HepG2 (cell line): Measurements from ENCODE around the gene MTX1. TPM values are rescaled to one million over a fixed set of nuclear protein-coding genes. Genes with fewer than 3 reads are reported as not detected.

ENCODE experiments used
- ETV6 ChIP-seq: sonication (generic); formaldehyde crosslinking; conservative IDR thresholded peaks from 2 replicates; pipeline ENCODE4 v1.4.0; 2020; ENCODE audit warnings: missing genetic modification reagents
- EZH2 ChIP-seq: conservative IDR thresholded peaks from 2 replicates; pipeline ENCODE4 v1.6.1; 2012; ENCODE audit warnings: mild to moderate bottlenecking, low read depth, low read length, moderate library complexity
- MED1 ChIP-seq: sonication (generic); formaldehyde crosslinking; IDR thresholded peaks from 2 replicates; pipeline ENCODE4 v1.4.0; 2020; ENCODE audit warnings: missing genetic modification reagents
- MXD4 ChIP-seq: IDR thresholded peaks from 2 replicates; pipeline ENCODE4 v1.6.1; 2016; ENCODE audit warnings: mild to moderate bottlenecking, missing biosample characterization, missing genetic modification reagents
- YEATS2 ChIP-seq: sonication (generic); formaldehyde crosslinking; IDR thresholded peaks from 2 replicates; pipeline ENCODE4 v1.4.0; 2020; ENCODE audit warnings: missing genetic modification reagents, borderline replicate concordance
- ZBTB7B ChIP-seq: sonication (generic); formaldehyde crosslinking; IDR thresholded peaks from 2 replicates; pipeline ENCODE4 v1.4.0; 2020; ENCODE audit warnings: missing genetic modification reagents
- ZNF12 ChIP-seq: sonication (generic); formaldehyde crosslinking; IDR thresholded peaks from 2 replicates; pipeline ENCODE4 v1.5.0; 2020; ENCODE audit warnings: missing genetic modification reagents
- ZNF780A ChIP-seq: sonication (generic); formaldehyde crosslinking; IDR thresholded peaks from 2 replicates; pipeline ENCODE4 v1.8.0; 2022; ENCODE audit warnings: mild to moderate bottlenecking, missing genetic modification reagents, moderate library complexity
- polyA plus RNA-seq, 8 experiments: library from polyadenylated mRNA; depleted of rRNA in 3 of 8; stranded (reverse) in 7 of 8; unstranded in 1 of 8; fragments of >200 nt; fragmentation: Illumina TruSeq in 4 of 8; extraction: Trizol in 4 of 8; gene quantifications; 2 replicates each; pipeline versions ENCODE4 v1.2.1 to v1.2.3, GENCODE V29; 2011 to 2016; ENCODE audit warnings: low read depth in 4 of 8, missing spikeins in 1 of 8, mixed read lengths in 1 of 8; ENCODE audit not compliant: insufficient read depth in 1 of 8
- total RNA-seq, 5 experiments: library from RNA; depleted of rRNA; stranded (reverse); fragments of >200 nt; fragmentation: Illumina TruSeq; extraction: Trizol; gene quantifications; 2 replicates each; pipeline ENCODE4 v1.2.3, GENCODE V29; 2016; ENCODE audit warnings: low read depth in 1 of 5
- TF ChIP-seq, protein P1 (sequence below): sonication (generic); formaldehyde crosslinking; IDR thresholded peaks from 2 replicates; pipeline ENCODE4 v1.4.0; 2020; ENCODE audit warnings: missing genetic modification reagents
- TF ChIP-seq, protein P2 (sequence below): sonication (generic); formaldehyde crosslinking; IDR thresholded peaks from 2 replicates; pipeline ENCODE4 v1.8.0; 2022; ENCODE audit warnings: missing genetic modification reagents, low read depth, mild to moderate bottlenecking, borderline replicate concordance
- TF ChIP-seq, protein P3 (sequence below): sonication (generic); formaldehyde crosslinking; IDR thresholded peaks from 2 replicates; pipeline ENCODE4 v1.4.0; 2020; ENCODE audit warnings: mild to moderate bottlenecking, missing genetic modification reagents
- TF ChIP-seq, protein P4 (sequence below): sonication (generic); formaldehyde crosslinking; IDR thresholded peaks from 2 replicates; pipeline ENCODE4 v1.4.0; 2020; ENCODE audit warnings: missing genetic modification reagents, borderline replicate concordance
- TF ChIP-seq, protein P5 (sequence below): sonication (generic); formaldehyde crosslinking; IDR thresholded peaks from 2 replicates; pipeline ENCODE4 v1.5.0; 2020; ENCODE audit warnings: missing genetic modification reagents

MTX1 gene
- total and polyA plus RNA-seq, 2 of the 13 experiments (the other 11 are each of a cell fraction or from before 2014, with no cell fraction given), result 64.5 to 72.6 TPM

DNA sequence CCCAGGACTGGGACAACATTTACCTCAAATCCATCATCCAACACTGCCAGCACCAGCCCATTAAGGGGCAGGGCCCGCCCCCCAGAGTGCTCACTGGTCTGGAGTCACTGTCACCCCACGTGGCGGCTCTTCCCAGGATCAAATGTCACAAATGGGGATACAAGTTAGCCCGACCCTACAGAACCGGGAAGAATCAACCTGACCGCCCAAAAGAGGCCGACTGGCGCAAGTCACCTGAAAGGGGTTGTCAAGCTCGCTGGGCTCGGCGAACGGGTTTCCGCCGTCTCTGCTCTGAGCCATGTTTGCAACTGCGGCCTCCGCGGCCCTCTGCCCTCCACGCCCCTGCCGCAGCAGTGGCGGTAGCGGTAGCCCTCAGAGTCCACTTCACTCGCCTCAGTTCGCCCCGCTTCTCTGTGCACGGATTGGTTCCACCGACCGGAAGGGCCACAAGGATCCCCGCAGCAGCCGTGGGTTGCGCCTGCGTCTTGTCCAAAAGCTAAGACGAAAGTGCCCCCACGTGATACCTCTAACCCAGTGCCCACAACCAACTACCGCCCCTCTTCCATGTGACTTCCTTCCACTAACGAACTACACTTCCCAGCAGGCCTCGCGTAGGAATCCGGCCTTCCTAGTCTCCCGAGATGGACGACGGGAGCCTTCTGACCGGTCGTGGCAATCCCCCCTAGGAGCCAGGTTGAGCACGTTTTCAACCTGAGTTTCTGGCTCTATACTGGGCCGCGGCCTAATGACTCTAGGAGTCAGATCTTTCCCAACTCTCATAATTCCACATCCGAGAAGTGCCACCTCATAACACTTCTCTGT, 53.6 kb downstream of the MTX1 start, which contains the start of gene SCAMP3 (continued):
- TF ChIP-seq, protein P1, sequence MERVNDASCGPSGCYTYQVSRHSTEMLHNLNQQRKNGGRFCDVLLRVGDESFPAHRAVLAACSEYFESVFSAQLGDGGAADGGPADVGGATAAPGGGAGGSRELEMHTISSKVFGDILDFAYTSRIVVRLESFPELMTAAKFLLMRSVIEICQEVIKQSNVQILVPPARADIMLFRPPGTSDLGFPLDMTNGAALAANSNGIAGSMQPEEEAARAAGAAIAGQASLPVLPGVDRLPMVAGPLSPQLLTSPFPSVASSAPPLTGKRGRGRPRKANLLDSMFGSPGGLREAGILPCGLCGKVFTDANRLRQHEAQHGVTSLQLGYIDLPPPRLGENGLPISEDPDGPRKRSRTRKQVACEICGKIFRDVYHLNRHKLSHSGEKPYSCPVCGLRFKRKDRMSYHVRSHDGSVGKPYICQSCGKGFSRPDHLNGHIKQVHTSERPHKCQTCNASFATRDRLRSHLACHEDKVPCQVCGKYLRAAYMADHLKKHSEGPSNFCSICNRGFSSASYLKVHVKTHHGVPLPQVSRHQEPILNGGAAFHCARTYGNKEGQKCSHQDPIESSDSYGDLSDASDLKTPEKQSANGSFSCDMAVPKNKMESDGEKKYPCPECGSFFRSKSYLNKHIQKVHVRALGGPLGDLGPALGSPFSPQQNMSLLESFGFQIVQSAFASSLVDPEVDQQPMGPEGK, result peak; percentile 61
- TF ChIP-seq, protein P2, sequence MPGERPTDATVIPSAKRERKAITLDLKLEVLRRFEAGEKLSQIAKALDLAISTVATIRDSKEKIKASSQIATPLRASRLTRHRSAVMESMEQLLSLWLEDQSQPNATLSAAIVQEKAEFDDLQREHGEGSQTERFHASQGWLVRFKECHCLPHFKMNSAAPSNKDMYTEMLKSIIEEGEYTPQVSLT (CRISPR knock-in tag), result no peak
- peak; percentile 36; the same call in 1 of the 2 replicates for TF ChIP-seq MED1
- TF ChIP-seq, protein P3, sequence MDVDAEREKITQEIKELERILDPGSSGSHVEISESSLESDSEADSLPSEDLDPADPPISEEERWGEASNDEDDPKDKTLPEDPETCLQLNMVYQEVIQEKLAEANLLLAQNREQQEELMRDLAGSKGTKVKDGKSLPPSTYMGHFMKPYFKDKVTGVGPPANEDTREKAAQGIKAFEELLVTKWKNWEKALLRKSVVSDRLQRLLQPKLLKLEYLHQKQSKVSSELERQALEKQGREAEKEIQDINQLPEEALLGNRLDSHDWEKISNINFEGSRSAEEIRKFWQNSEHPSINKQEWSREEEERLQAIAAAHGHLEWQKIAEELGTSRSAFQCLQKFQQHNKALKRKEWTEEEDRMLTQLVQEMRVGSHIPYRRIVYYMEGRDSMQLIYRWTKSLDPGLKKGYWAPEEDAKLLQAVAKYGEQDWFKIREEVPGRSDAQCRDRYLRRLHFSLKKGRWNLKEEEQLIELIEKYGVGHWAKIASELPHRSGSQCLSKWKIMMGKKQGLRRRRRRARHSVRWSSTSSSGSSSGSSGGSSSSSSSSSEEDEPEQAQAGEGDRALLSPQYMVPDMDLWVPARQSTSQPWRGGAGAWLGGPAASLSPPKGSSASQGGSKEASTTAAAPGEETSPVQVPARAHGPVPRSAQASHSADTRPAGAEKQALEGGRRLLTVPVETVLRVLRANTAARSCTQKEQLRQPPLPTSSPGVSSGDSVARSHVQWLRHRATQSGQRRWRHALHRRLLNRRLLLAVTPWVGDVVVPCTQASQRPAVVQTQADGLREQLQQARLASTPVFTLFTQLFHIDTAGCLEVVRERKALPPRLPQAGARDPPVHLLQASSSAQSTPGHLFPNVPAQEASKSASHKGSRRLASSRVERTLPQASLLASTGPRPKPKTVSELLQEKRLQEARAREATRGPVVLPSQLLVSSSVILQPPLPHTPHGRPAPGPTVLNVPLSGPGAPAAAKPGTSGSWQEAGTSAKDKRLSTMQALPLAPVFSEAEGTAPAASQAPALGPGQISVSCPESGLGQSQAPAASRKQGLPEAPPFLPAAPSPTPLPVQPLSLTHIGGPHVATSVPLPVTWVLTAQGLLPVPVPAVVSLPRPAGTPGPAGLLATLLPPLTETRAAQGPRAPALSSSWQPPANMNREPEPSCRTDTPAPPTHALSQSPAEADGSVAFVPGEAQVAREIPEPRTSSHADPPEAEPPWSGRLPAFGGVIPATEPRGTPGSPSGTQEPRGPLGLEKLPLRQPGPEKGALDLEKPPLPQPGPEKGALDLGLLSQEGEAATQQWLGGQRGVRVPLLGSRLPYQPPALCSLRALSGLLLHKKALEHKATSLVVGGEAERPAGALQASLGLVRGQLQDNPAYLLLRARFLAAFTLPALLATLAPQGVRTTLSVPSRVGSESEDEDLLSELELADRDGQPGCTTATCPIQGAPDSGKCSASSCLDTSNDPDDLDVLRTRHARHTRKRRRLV, result peak; percentile 68; the same call in 1 of the 2 replicates
- TF ChIP-seq, protein P4, sequence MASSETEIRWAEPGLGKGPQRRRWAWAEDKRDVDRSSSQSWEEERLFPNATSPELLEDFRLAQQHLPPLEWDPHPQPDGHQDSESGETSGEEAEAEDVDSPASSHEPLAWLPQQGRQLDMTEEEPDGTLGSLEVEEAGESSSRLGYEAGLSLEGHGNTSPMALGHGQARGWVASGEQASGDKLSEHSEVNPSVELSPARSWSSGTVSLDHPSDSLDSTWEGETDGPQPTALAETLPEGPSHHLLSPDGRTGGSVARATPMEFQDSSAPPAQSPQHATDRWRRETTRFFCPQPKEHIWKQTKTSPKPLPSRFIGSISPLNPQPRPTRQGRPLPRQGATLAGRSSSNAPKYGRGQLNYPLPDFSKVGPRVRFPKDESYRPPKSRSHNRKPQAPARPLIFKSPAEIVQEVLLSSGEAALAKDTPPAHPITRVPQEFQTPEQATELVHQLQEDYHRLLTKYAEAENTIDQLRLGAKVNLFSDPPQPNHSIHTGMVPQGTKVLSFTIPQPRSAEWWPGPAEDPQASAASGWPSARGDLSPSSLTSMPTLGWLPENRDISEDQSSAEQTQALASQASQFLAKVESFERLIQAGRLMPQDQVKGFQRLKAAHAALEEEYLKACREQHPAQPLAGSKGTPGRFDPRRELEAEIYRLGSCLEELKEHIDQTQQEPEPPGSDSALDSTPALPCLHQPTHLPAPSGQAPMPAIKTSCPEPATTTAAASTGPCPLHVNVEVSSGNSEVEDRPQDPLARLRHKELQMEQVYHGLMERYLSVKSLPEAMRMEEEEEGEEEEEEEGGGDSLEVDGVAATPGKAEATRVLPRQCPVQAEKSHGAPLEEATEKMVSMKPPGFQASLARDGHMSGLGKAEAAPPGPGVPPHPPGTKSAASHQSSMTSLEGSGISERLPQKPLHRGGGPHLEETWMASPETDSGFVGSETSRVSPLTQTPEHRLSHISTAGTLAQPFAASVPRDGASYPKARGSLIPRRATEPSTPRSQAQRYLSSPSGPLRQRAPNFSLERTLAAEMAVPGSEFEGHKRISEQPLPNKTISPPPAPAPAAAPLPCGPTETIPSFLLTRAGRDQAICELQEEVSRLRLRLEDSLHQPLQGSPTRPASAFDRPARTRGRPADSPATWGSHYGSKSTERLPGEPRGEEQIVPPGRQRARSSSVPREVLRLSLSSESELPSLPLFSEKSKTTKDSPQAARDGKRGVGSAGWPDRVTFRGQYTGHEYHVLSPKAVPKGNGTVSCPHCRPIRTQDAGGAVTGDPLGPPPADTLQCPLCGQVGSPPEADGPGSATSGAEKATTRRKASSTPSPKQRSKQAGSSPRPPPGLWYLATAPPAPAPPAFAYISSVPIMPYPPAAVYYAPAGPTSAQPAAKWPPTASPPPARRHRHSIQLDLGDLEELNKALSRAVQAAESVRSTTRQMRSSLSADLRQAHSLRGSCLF (CRISPR knock-in tag), result no peak
- TF ChIP-seq MXD4 (CRISPR knock-in tag), result peak; percentile 80
- TF ChIP-seq, protein P5, sequence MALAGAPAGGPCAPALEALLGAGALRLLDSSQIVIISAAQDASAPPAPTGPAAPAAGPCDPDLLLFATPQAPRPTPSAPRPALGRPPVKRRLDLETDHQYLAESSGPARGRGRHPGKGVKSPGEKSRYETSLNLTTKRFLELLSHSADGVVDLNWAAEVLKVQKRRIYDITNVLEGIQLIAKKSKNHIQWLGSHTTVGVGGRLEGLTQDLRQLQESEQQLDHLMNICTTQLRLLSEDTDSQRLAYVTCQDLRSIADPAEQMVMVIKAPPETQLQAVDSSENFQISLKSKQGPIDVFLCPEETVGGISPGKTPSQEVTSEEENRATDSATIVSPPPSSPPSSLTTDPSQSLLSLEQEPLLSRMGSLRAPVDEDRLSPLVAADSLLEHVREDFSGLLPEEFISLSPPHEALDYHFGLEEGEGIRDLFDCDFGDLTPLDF (CRISPR knock-in tag), result peak; percentile 24; the same call in 1 of the 2 replicates
- no peak for TF ChIP-seq EZH2
- peak; percentile 64; the same call in 1 of the 2 replicates for TF ChIP-seq ETV6 (CRISPR knock-in tag)
- TF ChIP-seq ZNF12, result peak; percentile 69
- peak; percentile 64; the same call in 1 of the 2 replicates for TF ChIP-seq ZBTB7B (CRISPR knock-in tag)
- peak; percentile 90; the same call in 1 of the 2 replicates for TF ChIP-seq YEATS2
- 0 out of 2 replicates have a peak, but pooled peaks have one; percentile 46 for TF ChIP-seq ZNF780A
